ENCODE results near the gene ST6GALNAC2.

DNA sequence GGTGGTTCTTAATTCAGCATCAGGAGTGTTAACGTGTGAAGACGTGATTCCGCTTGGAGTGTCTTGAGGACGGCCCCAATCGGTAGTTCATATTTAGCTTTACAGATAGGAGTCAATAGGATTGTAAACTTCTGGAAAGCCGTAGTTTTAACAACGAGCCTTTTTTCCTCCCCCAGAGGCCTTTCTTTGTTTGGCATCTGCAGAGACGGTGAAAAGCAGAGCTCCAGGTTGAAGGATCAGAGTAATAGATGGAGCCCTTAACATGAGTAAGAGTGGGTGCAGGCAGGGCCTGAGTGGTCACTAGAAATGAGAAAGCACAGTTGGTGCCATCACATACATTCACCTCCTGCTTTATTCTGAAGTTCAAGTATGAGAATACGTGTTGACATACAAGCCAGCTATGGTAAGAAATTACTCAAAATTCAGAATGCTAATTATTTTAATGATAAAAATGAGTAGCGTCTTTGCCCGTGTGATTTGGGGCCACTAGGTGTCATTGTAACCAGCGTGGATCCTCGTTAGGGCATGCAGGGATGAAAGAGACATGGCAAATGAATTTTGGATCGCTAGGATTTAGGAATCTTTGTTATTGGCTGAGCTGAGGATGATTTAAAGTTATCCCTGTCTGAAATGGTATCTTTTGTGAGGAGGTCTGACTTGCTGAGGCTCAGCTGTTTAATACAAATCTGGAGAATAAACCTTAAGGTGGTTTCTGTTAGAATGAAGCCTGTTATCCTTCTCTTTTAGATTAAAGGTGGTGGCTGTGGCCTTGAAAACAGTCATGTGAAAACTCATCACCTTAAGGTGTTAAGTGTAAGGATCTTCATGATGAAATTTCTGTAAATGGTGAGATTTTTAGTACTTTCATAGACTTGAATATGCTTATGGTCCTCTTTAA lies 27.2 kb downstream of the ST6GALNAC2 start:
- TF ChIP-seq EZH2 (IDR thresholded peaks at IDR 0.05; ENCODE audit: insufficient read depth, poor library complexity, severe bottlenecking): no peak
- no peak for TF ChIP-seq EZH2phosphoT487 (IDR thresholded peaks at IDR 0.05; ENCODE audit: insufficient read depth, low read depth)
